OCI-LY3 (cell line): Measurements from ENCODE around the gene MAPK7.

Experiments
- EZH2phosphoT487 ChIP-seq: fragments of 200-600 bp; shearing (Covaris generic); IDR thresholded peaks from 2 replicates; pipeline ENCODE4 v1.6.1; 2018; ENCODE audit warnings: antibody characterized with exemption, mixed run types, low read depth
- TF ChIP-seq, protein P1 (sequence below): fragments of 200-600, 300-600 bp; sonication (generic); IDR thresholded peaks from 2 replicates; pipeline ENCODE4 v1.5.1; 2014; ENCODE audit warnings: antibody characterized with exemption, low read length, low read depth

DNA sequence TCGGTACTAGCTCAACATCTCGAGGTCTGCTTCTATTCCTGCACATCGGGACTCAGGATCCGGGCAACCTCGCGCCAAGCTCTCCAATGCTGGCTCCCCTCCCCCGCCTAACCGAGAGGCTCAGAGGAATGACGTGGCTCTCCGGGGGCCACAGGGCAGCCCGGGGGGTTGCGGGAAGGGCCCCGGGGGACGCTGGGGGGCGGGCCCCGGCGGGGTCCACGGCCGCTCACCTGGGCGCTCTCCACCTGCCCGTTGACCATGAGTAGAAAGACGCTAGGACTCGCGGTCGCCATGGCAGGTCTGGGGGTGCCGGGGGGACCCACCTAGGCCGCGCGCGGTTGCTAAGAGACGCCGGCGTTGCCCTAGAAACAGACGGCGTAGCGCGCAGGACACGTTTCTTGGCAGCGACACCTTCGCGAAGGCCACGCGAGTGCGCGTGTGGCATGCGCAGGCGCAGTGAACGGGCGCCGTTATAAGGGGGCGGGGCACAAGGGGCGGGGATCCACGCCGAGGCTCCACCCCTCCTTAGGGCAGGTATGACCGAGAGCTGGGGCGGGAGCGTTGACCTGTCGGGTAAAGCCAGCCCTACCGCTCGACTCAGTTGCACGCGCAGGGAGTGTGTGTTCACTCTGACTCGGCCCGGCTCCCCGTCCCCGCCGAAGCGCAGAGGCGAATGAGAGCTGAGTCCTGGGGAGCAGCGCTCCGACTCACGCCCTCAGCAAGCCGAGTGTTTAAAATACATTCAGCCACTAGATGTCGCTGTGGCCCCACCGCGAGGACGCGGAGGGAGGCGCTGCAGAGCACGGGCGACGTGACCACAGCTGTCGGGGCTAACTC lies 15.8 kb upstream of the MAPK7 start, which contains the start of gene B9D1:
- TF ChIP-seq EZH2phosphoT487 = no peak
- TF ChIP-seq, protein P1, sequence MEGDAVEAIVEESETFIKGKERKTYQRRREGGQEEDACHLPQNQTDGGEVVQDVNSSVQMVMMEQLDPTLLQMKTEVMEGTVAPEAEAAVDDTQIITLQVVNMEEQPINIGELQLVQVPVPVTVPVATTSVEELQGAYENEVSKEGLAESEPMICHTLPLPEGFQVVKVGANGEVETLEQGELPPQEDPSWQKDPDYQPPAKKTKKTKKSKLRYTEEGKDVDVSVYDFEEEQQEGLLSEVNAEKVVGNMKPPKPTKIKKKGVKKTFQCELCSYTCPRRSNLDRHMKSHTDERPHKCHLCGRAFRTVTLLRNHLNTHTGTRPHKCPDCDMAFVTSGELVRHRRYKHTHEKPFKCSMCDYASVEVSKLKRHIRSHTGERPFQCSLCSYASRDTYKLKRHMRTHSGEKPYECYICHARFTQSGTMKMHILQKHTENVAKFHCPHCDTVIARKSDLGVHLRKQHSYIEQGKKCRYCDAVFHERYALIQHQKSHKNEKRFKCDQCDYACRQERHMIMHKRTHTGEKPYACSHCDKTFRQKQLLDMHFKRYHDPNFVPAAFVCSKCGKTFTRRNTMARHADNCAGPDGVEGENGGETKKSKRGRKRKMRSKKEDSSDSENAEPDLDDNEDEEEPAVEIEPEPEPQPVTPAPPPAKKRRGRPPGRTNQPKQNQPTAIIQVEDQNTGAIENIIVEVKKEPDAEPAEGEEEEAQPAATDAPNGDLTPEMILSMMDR = peak; percentile 63
